ENCODE results near the gene SPN. TPM values are rescaled to one million over a fixed set of nuclear protein-coding genes. Genes with fewer than 3 reads are reported as not detected.
"Not testable (repeated sequence)": the region's sequence is repeated elsewhere in the genome, so short reads cannot be mapped to it uniquely, and the experiment has no call there.

The SPN gene
- total RNA-seq, 1 donor from 2014 or later: not detected

DNA sequence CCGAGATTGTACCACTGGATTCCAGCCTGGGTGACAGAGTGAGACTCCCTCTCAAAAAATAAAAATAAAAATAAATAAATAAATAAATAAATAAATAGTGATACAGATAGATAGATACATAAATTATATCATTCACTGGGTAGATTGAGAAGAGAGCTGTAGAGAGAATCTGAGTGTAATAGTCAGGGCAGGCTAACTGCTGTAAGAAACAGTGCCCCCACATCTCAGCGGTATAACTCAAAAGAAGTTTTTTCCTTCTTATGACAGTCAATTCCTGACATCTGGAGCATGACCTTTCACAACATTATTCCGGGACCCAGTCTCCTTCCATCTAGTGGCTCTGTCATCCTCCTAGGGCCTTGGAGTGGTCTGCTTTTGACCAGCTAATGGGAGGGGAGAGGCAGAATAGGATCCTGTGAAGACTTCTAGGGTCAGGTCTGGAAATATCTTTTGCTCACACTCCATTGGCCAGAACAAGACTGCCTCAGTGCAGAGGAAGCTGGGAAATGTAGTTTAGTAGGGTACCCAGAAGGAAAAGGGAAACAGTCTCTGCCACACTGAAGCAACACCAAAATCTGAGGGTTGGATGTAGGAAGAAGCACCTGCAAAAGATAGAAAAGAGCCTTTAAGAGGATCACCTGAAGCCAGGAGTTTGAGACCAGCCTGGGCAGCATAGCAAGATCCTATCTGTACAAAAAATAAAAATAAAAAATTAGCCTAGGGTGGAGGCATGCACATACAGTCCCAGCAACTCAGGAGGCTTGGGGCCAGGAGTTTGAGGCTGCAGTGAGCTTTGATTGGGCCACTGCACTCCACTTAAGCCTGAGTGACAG lies 13.0 kb downstream of the SPN start:
- DNase-seq (ENCODE audit: low read depth): peak; percentile 50

DNA sequence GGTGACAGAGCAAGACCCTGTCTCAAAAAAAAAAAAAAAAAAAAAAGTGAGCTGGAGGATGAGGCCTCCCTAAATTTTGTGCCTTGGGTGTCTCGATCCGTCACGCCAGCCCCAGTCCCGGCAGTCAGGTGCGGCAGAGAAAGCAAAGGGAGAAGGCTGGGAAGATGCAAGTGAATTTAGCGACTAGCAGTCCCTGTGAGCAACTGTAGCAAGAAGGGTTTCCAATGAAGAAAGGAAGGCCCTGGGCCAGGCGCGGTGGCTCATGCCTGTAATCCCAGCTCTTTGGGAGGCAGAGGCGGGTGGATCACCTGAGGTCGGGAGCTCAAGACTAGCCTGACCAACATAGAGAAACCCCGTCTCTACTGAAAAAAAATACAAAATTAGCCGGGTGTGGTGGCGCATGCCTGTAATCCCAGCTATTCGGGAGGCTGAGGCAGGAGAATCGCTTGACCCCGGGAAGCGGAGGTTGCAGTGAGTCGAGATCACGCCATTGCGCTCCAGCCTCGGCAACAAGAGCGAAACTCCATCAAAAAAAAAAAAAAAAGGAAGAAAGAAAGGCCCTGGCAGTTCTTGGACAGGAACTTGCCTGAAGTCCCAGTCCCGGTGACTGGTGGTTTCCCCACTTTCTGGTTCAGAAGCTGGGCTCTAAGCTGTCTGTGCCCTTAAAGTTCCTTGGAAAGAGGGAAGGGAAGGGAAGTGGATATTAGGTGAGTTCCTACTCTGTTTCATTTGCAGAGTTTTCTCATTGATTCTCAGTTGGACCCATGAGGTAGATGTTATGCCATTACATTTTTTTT lies 14.1 kb downstream of the SPN start:
- no peak for DNase-seq (ENCODE audit: low read depth)

DNA sequence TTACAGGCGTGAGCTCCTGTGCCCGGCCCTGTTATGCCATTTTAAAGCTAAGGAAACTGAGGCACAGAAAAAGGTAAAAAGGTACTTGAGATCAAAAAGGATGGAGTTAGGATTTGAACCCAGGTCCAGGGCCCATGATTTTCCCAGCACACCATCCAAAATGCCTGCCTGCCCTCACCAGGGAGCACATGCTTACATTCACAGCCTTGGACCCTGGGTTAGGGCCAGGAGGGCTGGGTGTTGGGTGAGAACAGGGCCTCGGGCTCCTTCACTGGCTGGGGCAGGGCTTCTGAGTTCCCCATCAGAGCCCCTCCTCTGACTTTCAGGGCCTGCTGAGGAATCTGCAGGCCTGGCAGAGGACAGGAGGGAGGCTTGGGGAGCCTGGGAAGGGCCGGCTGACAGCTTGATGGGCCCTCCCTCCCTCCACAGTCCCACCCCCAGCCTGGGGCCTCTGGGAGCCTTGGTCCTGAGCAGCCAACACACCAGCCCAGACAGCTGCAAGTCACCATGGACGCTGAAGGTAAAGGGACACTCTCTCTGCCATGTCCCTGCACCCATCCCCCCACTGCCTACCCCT lies 15.7 kb downstream of the SPN start, which contains the start of gene QPRT:
QPRT (plus strand) TSS at position 490 of the 577 bp plus-strand sequence; CDS start at position 508, 18 bp downstream.
- DNase-seq (ENCODE audit: low read depth): peak; percentile 73

DNA sequence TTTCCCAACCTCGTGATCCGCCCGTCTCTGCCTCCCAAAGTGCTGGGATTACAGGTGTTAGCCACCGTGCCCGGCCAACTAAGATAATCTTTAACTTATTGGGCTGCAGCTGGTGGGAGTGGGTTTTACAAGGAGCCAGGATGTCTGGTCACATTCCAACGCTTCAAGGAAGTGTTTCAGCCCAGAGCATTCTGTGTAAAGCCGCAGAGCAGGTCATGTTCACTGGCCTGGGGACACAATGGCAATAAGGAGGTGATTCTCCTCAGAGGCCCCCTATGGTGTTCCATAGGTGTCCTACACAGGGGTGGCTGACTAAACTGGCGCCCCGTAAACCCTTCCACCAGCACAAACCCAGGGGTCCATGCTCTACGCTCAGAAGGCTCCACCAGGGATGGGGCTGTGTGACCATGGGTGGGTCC lies 17.1 kb downstream of the SPN start:
- no peak for DNase-seq (ENCODE audit: low read depth)

DNA sequence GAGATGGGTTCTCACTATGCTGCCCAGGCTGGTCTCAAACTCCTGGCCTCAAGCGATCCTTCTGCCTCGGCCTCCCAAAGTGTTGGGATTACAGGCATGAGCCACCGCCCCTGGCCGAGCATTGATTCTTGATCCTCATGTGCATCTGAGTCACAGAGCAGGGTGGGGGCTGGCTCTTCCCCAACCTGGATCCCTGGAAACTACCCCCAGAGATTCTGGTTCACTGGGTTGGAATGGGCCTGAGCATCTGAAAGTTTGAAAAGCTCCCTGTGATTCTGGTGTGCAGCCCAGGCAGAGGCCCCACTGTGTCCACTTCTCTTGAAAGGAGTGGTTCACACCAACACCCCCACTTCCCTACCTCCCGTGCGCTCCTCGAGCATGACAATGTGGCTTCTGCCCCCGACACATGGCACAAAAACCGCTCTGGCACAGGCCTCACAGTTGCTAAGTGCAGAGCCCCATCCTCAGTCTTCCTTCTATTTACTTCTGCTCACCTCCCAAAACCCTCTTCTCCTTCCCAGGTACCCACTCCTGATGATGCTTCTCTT lies 20.6 kb downstream of the SPN start:
- DNase-seq (ENCODE audit: low read depth): no peak

DNA sequence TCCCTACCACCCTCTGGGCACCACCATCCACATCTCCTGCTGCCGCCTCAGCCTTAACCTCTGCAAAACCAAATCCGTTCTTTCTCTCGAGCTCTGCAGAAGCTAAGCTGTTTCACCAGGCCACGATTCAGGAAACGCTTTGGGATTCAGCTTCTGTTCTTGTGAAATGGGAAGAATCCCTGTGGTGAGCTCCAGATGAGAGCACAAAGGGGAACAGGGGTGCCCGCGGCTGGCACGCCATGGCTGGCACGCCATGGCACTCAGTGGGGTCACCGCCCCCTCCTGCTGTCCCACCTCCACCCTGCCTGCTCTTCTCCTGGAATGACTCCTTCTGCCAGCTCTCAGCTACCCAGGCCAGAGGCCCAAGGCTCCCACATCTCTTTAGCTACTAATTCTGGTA lies 21.6 kb downstream of the SPN start:
- DNase-seq (ENCODE audit: low read depth): no peak

DNA sequence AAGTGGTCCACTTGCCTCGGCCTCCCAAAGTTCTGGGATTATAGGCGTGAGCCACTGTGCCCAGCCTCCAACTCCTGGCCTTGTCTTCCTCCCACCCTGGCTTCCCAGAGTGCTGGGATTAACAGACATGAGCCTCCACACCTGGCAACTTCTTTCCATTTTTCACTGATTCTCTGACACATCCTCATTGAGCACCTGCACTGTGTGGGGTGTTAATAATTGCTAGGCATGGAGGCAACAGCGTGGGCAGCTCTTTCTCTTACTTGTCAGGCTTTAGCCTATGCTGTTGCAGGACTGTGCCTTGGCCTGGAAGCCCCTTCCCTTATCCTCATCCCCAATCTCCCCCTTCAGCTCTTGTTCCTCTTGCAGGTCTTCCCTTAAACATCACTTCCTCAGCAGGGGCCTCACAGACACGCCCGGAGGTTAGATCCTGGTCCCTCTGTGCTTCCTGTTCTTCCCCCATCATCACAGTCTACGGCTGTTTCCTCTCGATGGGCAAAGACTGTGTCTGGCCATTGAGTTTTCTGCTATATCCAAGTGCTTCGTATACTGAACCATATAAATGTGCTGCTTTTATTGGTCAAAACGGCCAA lies 23.8 kb downstream of the SPN start:
- DNase-seq (ENCODE audit: low read depth): no peak

DNA sequence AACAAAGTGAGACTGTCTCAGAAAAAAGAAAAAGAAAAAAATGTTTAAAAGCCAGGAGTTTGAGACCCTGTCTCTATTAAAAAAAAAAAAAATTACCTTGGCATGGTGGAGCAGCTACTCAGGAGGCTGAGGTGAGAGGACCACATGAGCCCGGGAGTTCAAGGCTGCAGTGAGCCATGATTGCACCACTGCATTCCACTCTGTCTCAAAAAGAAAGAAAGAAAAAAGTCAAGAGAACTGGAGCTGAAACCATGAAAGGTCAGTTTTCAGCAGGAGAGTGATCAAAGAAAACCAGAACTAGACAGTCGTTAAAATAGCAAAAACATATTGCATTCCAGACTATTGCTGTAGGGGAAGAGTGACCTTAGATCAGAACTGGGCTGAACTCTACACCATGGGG lies 24.7 kb downstream of the SPN start:
- no peak for DNase-seq (ENCODE audit: low read depth)

DNA sequence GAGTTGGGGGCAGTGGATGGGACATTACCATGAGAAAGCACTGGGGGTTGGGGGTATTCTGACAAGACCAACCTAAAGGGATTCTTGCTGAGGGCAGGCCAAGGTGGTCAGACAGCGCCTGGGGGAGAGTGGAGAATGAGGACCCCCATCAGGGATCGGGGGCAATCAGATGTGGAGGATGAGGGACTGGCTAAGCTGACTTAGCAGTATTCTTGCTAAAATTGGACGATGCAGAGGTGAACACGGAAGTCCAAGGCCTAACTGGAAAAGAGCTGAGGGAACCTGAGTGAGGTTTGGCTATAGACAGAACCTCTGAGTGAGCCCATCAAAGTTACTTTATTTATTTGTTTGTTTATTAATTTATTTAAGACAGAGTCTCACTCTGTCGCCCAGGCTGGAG lies 25.1 kb downstream of the SPN start:
- DNase-seq (ENCODE audit: low read depth): no peak

DNA sequence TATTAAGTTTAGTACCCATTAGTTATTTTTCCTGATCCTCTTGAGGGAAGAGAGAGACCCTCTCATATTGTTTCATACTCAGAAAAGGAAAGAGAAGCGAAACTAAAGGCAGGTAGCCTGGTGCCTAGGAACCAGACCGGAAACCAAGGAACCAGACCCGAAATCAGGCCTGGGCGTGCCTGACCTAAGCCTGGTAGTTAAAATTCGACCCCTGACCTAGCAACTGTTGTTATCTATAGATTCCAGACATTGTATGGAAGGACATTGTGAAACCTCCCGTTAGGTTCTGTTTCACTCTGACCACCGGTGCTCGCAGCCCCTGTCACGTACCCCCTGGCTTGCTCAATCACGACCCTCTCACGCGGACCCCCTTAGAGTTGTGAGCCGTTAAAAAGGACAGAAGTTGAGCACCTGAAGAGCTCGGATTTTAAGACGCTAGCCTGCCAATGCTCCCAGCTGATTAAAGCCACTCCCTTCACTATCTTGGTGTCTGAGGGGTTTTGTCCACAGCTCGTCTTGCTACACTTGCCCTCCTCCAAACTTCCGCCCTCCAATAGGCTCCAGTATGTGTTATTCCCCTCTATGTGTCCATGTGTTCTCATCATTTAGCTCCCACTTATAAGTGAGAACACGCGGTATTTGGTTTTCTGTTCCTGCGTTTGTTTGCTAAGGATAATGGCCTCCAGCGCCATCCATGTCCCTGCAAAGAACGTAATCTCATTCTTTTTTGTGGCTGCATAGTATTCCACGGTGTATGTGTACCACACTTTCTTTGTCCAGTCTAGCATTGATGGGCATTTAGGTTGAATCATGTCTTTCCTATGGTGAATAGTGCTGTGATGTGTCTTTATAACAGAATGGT lies 26.7 kb downstream of the SPN start:
- DNase-seq (ENCODE audit: low read depth): not testable (repeated sequence)

DNA sequence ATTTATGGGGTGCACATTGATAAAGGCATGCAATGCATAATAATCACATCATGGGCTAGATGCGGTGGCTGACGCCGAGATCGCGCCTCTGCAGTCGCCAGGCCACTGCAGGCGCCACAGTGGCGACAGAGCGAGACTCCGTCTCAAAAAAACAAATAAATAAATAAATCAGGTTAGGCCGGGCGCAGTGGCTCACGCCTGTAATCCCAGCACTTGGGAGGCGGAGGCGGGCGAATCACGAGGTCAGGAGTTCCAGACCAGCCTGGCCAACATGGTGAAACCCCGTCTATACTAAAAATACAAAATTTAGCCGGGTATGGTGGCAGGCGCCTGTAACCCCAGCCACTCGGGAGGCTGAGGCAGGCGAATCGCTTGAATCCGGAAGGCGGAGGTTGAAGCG lies 29.6 kb downstream of the SPN start:
- DNase-seq (ENCODE audit: low read depth): not testable (repeated sequence)

DNA sequence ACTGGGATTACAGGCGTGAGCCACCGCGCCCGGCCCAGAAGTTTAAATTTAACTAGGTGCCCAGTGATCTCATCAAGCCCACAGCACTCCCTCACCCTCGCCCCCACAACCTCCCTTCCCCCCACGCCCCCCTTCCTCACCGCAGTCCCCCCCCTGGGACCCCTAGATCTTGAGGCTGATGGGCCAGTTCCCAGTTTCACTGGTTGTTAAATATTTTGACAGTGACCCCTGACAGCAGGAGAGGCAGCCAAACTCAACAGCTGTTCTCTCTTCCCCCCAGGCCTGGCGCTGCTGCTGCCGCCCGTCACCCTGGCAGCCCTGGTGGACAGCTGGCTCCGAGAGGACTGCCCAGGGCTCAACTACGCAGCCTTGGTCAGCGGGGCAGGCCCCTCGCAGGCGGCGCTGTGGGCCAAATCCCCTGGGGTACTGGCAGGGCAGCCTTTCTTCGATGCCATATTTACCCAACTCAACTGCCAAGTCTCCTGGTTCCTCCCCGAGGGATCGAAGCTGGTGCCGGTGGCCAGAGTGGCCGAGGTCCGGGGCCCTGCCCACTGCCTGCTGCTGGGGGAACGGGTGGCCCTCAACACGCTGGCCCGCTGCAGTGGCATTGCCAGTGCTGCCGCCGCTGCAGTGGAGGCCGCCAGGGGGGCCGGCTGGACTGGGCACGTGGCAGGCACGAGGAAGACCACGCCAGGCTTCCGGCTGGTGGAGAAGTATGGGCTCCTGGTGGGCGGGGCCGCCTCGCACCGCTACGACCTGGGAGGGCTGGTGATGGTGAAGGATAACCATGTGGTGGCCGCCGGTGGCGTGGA lies 31.5 kb downstream of the SPN start:
- peak; percentile 99 for DNase-seq (ENCODE audit: low read depth)

DNA sequence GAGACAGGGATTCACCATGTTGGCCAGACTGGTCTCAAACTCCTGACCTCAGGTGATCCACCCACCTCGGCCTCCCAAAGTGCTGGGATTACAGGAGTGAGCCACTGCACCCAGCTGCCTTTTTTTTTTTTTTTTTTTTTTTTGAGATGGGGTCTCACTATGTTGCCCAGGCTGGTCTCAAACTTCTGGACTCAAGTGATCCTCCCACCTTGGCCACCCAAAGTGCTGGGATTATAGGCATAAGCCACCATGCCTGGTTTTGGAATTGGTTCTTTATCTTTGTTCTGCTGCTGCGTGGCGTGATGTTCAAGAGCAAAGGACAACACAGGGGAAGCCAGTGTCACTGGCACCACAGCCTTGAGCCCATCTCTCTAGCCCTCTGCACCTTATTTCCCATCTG lies 32.6 kb downstream of the SPN start:
- not testable (repeated sequence) for DNase-seq (ENCODE audit: low read depth)

DNA sequence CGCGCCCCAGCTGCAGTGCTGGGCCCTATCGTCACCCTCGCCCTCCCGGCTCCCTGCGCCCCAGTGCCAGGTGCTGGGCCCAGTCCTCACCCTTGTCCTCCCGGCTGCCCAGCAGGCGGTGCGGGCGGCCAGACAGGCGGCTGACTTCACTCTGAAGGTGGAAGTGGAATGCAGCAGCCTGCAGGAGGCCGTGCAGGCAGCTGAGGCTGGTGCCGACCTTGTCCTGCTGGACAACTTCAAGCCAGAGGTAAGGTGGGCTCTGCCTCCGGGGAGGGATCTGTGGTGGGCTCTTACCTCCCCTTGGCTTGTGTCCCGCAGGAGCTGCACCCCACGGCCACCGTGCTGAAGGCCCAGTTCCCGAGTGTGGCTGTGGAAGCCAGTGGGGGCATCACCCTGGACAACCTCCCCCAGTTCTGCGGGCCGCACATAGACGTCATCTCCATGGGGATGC lies 33.9 kb downstream of the SPN start:
- no peak for DNase-seq (ENCODE audit: low read depth)

DNA sequence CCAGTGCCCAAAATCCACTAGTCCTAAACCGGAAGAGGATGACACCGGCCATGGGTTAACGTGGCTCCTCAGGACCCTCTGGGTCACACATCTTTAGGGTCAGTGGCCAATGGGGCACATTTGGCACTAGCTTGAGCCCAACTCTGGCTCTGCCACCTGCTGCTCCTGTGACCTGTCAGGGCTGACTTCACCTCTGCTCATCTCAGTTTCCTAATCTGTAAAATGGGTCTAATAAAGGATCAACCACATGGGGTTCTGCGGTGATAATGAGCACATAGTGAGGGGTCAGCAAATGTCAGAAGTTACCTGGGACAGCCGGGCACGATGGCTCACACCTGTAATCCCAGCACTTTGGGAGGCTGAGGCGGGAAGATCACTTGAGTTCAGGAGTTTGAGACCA lies 34.3 kb downstream of the SPN start:
- no peak for DNase-seq (ENCODE audit: low read depth)

DNA sequence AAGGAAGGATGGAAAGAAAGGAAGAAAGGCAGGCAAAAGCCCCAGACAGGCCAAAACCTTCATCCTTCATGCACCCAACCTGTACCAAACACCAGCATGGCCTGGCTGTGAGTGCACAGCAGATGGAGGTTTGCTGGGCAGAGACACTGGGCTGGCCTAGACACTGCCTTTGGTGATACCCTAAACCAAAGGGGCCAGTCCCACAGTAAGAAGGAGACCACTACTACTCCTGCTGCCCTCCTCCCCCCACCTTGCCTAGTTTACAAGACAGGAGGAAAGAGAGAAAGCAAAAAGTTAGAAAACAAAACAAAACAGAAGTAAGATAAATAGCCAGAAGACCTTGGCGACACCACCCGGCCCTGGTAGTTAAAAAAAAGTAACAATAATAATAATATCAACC lies 35.0 kb downstream of the SPN start:
- DNase-seq (ENCODE audit: low read depth): no peak

DNA sequence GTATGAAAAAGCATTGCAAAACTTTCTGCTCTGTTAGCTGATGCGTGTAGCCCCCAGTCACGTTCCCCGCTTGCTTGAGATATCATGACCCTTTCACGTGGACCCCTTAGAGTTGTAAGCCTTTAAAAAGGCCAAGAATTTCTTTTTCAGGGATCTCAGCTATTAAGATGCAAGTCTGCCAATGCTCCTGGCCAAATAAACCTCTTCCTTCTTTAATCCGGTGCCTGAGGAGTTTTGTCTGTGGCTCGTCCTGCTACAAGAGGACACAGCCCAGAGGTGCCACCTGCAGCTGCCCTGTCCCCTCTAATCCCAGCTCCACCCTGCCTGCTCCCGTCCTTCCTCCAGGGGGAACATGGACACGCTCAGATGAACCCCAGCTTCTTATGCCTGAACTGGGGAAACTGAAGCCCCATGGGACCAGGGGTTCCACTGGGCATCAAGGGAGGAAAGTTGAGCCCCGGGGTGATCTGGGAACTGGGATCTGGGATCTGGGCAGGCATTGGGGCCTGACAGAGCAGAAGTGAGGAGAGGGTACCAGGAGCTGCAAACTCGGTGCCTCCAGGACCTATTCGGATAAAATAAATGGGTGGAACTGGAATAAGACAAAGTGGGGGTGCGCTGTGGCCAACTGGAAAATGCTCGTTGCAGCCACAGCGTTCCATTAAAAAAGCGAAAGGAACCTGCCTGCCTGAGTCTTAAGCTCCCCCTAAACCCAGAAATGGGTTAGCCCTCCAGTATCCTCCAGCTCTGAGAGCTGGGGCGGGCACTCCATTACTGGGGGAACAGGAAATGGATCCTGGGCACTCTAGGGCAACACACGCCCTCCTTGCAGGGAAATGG lies 35.7 kb downstream of the SPN start:
- DNase-seq (ENCODE audit: low read depth): no peak

Measured in myocyte (in vitro differentiated cells).